Forelimb muscle (tissue), 1 donor: ENCODE results near the gene SERPINA6. TPM values are rescaled to one million over a fixed set of nuclear protein-coding genes. Genes with fewer than 3 reads are reported as not detected.
"Not testable (repeated sequence)": the region's sequence is repeated elsewhere in the genome, so short reads cannot be mapped to it uniquely, and the experiment has no call there.

Experiments used
- DNase-seq: peaks from one replicate; pipeline ENCODE4 v3.0.0-alpha.2; 2013; ENCODE audit warnings: low read depth
- polyA plus RNA-seq: library from polyadenylated mRNA; unstranded; fragments of 120-200 nt; gene quantifications from one replicate; pipeline ENCODE4 v1.2.1, GENCODE V29; 2013; ENCODE audit not compliant: insufficient read length

The SERPINA6 gene
- polyA plus RNA-seq, 1 donor, result not detected

DNA sequence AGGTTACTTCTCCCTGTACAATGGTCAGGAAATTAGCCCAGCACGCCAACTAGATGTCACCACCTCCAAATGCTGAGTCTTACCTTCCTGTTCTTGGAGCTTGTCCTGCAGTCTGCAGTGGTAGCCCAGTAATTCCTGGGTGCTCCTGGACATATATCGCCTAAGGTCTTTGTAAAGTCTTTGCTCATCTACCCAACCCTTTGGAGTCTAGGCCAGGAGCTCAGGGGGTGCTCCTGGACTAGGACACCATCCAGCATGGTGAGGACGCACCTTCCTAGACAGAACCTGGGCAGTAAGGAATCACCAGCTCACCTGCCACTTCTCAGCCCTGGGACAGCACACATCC is 30.6 kb downstream of the SERPINA6 start:
- DNase-seq, result no peak

DNA sequence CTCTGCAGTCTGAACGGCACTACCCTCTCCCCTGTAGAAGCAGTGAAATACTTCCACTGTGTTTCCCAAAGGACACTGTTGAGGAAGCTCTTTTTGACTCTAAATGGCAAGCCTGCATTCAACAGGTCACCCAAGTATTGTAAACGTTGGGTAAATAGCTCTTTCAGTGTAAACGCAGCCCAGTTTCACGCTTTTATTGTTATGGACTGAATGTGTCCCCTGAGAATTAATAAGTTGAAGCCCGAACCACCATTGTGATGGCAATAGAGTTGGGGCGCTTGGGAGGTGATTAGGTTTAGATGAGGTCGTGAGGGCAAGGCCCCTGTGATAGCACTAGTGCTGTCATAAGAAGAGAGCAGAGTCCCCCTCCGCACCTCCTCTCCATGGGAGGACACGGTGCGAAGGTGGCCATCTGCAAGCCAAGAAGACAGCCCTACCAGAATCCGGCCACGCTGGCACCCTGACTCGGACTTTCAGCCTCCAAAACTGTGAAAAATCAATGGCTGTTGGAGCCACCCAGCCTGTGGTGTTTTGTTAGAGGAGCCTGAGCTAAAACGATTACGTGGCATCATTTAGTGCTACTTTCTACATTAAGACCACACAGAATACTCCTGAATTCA is 31.1 kb downstream of the SERPINA6 start:
- DNase-seq, result no peak

DNA sequence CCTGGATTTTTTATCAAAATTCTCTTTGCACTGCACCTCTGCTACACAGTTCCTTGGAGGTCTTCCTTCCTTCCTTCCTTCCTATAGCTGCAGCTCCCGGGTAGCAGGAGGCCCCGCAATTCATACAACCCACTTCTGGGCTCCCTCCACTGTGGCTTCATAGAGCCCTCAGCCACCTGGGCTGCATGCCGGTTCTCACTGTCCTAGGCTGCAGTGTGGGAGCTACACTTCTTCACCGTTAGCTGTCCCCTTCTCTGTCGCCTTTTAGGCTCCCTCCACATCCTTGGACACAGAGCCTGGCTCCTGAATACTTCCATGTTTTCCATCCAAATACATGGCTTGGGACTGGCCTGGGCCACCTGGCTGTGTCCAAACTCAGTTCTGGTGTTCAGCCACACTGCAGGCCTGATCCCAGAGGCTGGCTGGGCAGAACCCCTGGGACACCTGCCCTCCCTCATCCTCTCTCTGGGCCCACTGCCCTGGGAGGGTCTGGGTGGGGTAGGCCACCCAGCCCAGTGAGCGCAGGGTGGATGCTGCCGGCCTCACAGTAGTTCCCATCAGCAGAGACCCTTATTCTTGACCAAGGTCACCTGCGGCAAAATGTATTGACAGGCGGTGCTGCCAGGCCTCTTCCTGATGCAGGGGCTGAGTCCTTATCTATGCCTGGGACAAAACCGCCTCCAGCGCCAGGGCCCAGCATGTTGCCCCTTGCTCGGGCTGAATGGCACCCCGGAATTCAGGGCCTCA is 31.8 kb downstream of the SERPINA6 start:
- no peak for DNase-seq

DNA sequence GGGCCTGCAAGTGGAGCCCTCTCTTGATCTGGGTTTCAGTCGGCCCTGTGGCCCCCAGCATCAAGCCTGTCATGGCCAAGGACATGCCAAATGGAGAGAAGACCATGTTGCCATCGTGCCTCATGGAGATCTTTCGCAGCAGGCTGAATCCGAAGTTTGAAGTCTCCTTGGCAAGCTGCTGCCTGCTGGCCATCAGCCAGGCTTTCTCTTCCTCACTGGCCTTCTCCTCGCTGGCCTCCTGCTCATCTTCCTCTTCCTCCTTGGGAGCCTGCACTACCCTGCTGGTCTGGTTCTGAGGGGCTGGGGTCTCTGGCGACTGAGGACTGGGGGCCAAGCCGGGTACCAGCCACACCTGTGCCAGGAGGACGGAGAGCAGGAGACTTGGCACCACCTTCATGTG is 32.9 kb downstream of the SERPINA6 start:
- DNase-seq, result no peak

DNA sequence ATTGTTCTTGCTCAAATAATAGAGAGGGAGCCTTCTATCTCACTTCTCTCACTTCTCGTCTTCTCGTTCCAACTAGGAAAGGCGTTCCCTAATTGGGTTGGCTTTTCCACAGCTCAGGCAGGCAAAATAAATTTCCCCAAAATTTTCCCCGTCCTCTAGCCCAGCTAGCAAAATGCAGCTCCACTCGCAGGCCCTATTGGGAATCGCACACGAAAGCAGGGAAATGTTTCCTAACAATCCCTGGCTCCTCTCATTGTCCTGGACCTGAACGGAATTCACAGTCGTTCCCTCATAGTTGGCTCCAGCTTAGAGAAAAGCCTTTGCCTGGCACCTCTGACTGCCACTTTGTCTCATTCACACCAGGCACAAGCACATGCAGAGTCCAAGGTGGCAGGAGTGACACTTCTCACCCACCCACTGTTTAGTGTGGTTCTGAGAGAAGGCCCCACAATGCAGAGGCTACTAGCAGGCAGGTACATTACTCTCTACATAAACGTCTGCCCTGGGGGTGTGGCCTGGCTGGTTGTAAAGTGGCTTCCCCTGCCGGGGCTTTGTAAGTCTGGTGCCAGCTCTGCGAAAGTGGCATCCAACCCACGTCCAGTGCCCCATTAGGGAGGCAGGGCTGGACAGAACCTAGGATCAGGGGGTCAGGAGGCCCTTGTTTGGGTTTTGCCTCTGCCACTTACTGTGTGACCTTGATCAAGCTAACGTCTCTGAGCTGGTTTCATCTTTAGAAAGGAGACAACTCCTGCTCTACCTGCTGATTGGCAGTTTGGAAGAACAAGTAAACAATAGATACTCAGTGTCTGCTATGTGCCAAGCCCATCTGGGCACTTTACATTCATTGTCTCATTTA is 34.3 kb downstream of the SERPINA6 start:
- no peak for DNase-seq

DNA sequence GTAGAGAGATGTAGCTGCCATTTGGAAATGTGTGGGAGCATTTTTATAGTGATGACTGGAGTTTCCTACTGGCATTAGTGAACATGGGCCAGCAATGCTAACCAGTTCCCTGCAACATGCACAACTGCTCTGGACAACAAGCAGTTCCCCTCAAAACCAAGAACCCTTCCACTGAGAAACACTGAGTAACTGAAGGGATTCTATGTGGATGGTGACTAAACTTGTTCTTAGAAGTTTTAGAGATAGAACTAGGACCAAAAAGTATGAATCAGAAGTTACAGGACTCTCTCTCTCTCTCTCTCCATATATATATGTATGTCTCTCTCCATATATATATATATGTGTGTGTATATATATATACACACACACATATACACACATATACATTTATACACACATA is 38.0 kb downstream of the SERPINA6 start:
- DNase-seq, result no peak

DNA sequence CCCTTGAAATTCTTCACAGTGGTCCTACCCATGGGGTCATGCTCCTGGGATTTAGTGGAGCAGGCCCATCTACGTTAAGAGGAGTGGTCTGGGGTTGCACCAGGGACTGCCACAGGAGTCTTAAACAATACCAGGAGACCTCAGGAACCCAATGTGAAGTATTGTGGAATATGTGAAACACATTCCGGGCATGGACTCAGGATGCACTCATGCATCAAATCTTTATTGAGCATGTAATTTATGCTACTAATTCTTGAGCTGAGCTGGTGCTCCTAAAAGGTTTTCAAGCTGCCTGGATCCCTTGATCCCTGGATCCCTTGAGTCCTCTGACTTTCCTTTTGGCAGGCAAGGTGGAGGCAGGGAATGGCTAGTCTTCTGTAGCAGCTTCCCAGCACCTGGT is 38.9 kb downstream of the SERPINA6 start:
- no peak for DNase-seq

DNA sequence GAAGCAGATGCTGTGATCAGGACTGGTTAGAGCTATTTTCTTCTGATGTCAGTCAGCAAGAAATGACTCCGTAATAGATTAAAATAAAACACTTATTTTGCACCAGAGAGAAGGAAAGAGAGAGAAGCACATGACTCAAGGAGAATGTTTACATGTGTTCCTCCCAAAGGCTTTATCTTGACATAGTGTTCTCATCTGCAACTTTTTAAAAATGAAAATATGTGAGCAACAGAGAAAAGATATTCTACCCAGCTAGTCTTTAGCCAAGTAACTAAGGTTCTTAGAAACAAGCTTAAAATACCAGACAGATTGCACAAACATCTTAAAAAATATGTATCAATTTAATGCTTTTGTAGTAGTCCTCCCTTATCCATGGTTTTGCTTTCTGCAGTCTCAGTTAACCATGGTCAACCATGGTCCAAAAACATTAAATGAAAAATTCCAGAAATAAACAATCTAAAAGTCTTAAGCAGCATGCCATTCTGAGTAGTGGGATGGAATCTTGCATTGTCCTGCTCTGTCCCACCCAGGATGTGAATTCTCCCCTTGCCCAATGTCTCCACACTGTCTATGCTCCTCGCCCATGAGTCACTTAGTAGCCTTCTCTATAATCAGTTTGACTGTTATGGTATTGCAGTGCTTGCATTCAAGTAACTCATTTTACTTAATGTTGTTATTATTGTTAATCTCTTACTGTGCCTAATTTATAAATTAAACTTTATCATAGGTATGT is 40.0 kb downstream of the SERPINA6 start:
- DNase-seq, result no peak

DNA sequence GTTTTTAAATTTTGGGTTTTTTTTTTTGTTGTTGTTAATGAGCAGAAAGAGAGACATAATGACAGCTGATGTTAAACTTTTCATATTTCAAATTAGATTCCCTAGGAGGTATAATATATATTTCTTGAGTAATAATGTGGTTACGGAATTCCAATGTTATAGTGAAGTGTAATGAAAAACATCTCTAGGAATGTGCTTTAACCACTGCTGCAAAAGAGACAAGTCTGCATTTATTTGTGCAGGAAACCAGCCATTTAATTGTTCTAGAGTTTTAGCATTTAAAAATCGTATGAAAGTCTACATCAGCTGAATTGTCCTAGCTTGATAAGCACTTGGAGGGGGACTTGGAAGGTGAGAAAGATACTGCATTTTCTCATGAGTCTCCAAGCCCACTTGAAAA is 44.4 kb downstream of the SERPINA6 start:
- no peak for DNase-seq

DNA sequence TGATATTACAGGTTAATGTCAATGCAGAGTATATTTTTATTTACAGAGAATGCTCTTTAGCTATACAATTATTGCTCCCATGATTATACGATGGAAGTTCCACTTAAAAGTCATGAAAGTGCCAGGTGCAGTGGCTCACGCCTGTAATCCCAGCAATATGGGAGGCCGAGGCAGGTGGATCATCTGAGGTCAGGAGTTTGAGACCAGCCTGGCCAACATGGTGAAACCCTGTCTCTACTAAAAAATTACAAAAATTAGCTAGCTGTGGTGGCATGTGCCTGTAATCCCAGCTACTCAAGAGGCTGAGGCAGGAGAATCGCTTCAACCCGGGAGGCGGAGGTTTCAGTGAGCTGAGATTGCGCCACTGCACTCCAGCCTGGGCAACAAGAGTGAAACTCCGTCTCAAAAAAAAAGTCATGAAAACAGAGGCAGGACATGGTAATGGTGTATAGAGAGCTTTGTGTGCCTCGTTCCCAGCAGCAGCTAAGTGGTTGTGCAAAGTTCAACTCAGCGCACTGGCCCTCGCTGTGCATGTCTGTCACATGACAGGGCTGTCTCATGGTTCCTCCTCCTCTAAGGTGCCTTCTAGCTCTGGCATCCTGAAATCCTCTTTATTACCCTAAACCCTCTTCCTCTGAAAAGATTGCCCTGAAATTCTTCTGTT is 46.1 kb downstream of the SERPINA6 start:
- DNase-seq, result not testable (repeated sequence)

DNA sequence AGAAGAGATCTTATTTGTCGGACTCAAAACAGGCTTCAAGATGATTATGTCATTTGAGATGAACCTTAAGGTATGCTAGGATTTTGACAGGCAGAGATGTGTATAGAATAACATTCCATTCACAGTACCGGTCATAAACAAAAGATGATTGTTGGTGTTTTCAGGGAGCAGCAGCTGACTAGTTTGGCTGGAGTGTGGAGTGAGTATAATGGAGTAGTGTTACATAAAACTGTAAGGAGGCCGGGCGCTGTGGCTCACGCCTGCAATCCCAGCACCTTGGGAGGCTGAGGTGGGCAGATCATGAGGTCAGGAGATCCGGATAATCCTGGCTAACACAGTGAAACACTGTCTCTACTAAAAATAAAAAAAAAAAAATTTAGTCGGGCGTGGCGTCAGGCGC is 54.0 kb downstream of the SERPINA6 start:
- DNase-seq, result no peak

DNA sequence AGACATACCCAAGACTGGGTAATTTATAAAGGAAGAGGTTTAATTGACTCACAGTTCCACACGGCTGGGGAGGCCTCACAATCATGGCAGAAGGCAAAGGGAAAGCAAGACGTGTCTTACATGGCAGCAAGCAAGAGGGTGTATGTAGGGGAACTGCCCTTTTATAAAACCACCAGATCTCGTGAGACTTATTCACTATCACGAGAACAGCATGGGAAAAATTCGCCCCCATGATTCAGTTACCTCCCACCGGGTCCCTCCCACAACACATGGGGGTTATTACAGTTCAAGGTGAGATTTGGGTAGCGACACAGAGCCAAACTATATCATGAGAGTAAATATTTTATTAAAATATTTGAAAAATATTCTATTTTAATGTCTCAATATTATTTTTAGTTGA is 54.6 kb downstream of the SERPINA6 start:
- DNase-seq, result not testable (repeated sequence)

DNA sequence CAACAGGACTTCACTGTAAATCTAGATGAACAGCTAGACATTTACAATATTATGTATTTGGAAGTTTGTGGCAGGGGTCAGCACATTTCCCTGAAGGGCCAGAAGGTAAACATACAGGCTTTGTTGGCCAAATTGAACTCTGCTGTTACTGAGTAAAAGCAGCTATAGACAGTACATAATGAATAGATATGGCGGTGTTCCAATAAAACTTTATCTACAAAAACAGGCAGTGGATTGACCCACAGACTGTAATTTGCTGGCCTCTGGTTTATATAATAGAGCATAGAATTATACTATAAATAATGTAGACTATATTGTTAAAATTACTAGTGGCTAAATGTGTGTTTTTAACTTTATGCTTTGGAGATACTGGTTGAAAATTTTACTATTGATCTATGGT is 55.8 kb downstream of the SERPINA6 start:
- no peak for DNase-seq

DNA sequence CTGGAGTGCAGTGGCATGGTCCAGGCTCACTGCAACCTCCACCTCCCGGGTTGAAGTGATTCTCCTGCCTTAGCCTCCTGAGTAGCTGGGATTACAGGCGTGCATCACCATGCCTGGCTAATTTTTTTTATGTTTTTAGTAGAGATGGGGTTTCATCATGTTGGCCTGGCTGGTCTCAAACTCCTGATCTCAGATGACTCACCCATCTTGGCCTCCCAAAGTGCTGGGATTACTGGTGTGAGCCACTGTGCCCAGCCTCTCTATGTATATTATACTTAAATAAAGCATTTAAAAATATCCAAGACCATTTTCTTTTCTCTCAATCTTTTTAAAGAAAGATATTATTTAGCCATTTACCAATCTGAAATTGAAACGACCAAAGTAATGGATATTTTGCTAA is 58.9 kb downstream of the SERPINA6 start:
- DNase-seq, result not testable (repeated sequence)

Other genes with a start within 250 kb of the SERPINA6 start
- 84.1 TPM for gene DDX24, start 242.1 kb downstream of the SERPINA6 start, polyA plus RNA-seq
- 12.2 TPM for gene IFI27L1, start 242.0 kb downstream of the SERPINA6 start, polyA plus RNA-seq
- 2.4 TPM for gene IFI27, start 212.6 kb downstream of the SERPINA6 start, polyA plus RNA-seq
- gene IFI27L2, start 193.7 kb downstream of the SERPINA6 start, polyA plus RNA-seq, result 9.8 TPM
- 0.13 TPM for gene PPP4R4, start 149.0 kb downstream of the SERPINA6 start, polyA plus RNA-seq
- gene SERPINA10, start 30.1 kb downstream of the SERPINA6 start, polyA plus RNA-seq, result 0.03 TPM
- not detected for gene SERPINA2, start 43.4 kb upstream of the SERPINA6 start, polyA plus RNA-seq
- 0.39 TPM for gene SERPINA1, start 65.3 kb upstream of the SERPINA6 start, polyA plus RNA-seq
- gene SERPINA11, start 129.5 kb upstream of the SERPINA6 start, polyA plus RNA-seq, result not detected
- not detected for gene SERPINA9, start 152.9 kb upstream of the SERPINA6 start, polyA plus RNA-seq
- not detected for gene SERPINA12, start 186.1 kb upstream of the SERPINA6 start, polyA plus RNA-seq
- not detected for gene SERPINA4, start 238.1 kb upstream of the SERPINA6 start, polyA plus RNA-seq